Measurements from ENCODE around the gene MTG2.

The MTG2 gene

GRCh38 chr20:62162765-62163484 lies 19.9 kb upstream of the MTG2 start:
- no peak for DNase-seq (ENCODE audit: low read depth in 3 of 3)

GRCh38 chr20:62163485-62163865 lies 19.4 kb upstream of the MTG2 start:
- no peak for DNase-seq (ENCODE audit: low read depth in 3 of 3)

GRCh38 chr20:62163986-62164762 lies 18.7 kb upstream of the MTG2 start:
- DNase-seq (ENCODE audit: low read depth in 3 of 3), result no peak

- DNase-seq (ENCODE audit: low read depth in 3 of 3), result no peak
These were observed 17.7 kb upstream of the MTG2 start for GRCh38 chr20:62164879-62165761.

GRCh38 chr20:62165762-62166399 lies 16.9 kb upstream of the MTG2 start:
- no peak for DNase-seq (ENCODE audit: low read depth in 3 of 3)

GRCh38 chr20:62167474-62167873 lies 15.4 kb upstream of the MTG2 start:
- DNase-seq (ENCODE audit: low read depth in 3 of 3), result no peak

- no peak for DNase-seq (ENCODE audit: low read depth in 3 of 3)
These were observed 14.8 kb upstream of the MTG2 start for GRCh38 chr20:62168061-62168460.

- no peak for DNase-seq (ENCODE audit: low read depth in 3 of 3)
These were observed 13.9 kb upstream of the MTG2 start for GRCh38 chr20:62168890-62169435.

GRCh38 chr20:62170536-62170935 lies 12.3 kb upstream of the MTG2 start:
- no peak for DNase-seq (ENCODE audit: low read depth in 3 of 3)

GRCh38 chr20:62171245-62171644 lies 11.6 kb upstream of the MTG2 start:
- no peak for DNase-seq (ENCODE audit: low read depth in 3 of 3)

- no peak for DNase-seq (ENCODE audit: low read depth in 3 of 3)
These were observed 10.2 kb upstream of the MTG2 start for GRCh38 chr20:62172666-62173065.

- no peak for DNase-seq (ENCODE audit: low read depth in 3 of 3)
These were observed 8.6 kb upstream of the MTG2 start for GRCh38 chr20:62174021-62174804.

- DNase-seq (ENCODE audit: low read depth in 3 of 3), result no peak
These were observed 7.8 kb upstream of the MTG2 start for GRCh38 chr20:62174870-62175624.

- DNase-seq (ENCODE audit: low read depth in 3 of 3), result no peak
These were observed 7.1 kb upstream of the MTG2 start for GRCh38 chr20:62175711-62176110.

GRCh38 chr20:62176866-62177265 lies 6.0 kb upstream of the MTG2 start:
- no peak for DNase-seq (ENCODE audit: low read depth in 3 of 3)

GRCh38 chr20:62177307-62177706 lies 5.5 kb upstream of the MTG2 start:
- DNase-seq (ENCODE audit: low read depth in 3 of 3), result no peak

GRCh38 chr20:62178316-62179161 lies 4.3 kb upstream of the MTG2 start:
- DNase-seq (ENCODE audit: low read depth in 3 of 3), result no peak

GRCh38 chr20:62179162-62179504 lies 3.7 kb upstream of the MTG2 start:
- no peak for DNase-seq (ENCODE audit: low read depth in 3 of 3)

GRCh38 chr20:62181808-62182207 lies 1.0 kb upstream of the MTG2 start:
- no peak for DNase-seq (ENCODE audit: low read depth in 3 of 3)

Measured in stimulated activated CD4-positive, alpha-beta T cell treated with anti-CD3 and anti-CD28 coated beads, TNF-alpha, amount 100 ng/mL, for 48 hours (primary cell).